ENCODE data around the gene ADPGK. TPM values are rescaled to one million over a fixed set of nuclear protein-coding genes. Genes with fewer than 3 reads are reported as not detected.
"Not testable (repeated sequence)": the region's sequence is repeated elsewhere in the genome, so short reads cannot be mapped to it uniquely, and the experiment has no call there.

Gene ADPGK
- total and polyA plus RNA-seq, 7 donors = 10.2 to 41.1 (median 25.2) TPM

DNA sequence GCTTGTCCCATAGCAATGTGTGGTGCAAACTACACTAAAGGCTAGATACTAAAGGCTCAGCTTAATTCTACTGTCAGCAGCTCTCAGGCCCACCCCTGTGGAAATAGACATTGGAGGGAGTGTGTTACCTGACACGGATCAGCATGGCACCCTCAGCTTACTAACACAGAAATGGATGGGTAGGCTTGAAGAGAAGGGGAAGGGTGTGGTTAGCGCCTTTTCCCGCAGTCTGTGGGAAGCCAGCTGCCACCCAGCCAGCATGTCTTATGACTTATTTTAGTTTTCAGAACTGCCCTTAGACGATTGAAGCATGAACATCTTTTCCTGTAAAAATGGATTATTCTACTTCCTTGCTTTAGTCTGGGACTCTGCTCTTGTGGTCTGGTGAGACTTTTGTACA is 25.8 kb upstream of the ADPGK start:
- H3K36me3 ChIP-seq = no peaks in the 10 kb centered on the region
- H3K4me3 ChIP-seq = no peak overlapping the region
- no peak overlapping the region for H3K27ac ChIP-seq
- intact Hi-C loops (cut with DNase I) = no loop called here
- no peaks in the 10 kb centered on the region for H3K9me3 ChIP-seq
- no peak for DNase-seq
- H3K4me1 ChIP-seq = no peaks in the 10 kb centered on the region
- WGBS, 2 donors = 63 to 68% methylated on average over 4 of the region's 4 CpGs
- TF ChIP-seq POLR2A (IDR thresholded peaks at IDR 0.05) (no peak), EP300 (IDR thresholded peaks at IDR 0.05) (no peak), POLR2AphosphoS5 (IDR thresholded peaks at IDR 0.05) (no peak), CTCF (IDR thresholded peaks at IDR 0.05) (no peak)
- no peaks in the 10 kb centered on the region for H3K27me3 ChIP-seq

DNA sequence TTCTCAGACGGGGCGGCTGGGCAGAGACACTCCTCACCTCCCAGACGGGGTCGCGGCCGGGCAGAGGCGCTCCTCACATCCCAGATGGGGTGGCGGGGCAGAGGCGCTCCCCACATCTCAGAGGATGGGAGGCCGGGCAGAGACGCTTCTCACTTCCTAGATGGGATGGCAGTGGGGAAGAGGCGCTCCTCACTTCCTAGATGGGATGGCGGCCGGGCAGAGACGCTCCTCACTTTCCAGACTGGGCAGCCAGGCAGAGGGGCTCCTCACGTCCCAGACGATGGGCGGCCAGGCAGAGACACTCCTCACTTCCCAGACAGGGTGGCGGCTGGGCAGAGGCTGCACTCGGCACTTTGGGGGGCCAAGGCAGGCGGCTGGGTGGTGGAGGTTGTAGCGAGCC is 23.8 kb upstream of the ADPGK start:
- H3K27me3 ChIP-seq; H3K4me1 ChIP-seq; H3K4me3 ChIP-seq; H3K27ac ChIP-seq; H3K36me3 ChIP-seq; H3K9me3 ChIP-seq; intact Hi-C loops (cut with DNase I); DNase-seq: not testable (repeated sequence)
- WGBS, 2 donors = 94 to 95% methylated on average over 21 to 22 of the region's 22 CpGs

- Histone ChIP-seq H3K36me3 (no peaks in the 10 kb centered on the region), H3K27me3 (no peaks in the 10 kb centered on the region), H3K4me1 (no peaks in the 10 kb centered on the region), H3K9me3 (no peaks in the 10 kb centered on the region), H3K4me3 (no peak overlapping the region), H3K27ac (no peak overlapping the region)
- intact Hi-C loops (cut with DNase I) = no loop called here
- no peak for TF ChIP-seq POLR2A (IDR thresholded peaks at IDR 0.05)
- TF ChIP-seq POLR2AphosphoS5 (IDR thresholded peaks at IDR 0.05) = no peak
- no peak for TF ChIP-seq CTCF (IDR thresholded peaks at IDR 0.05)
- no peak for TF ChIP-seq EP300 (IDR thresholded peaks at IDR 0.05)
- no peak for DNase-seq
- WGBS, 2 donors = 60 to 79% methylated on average over 1 of the region's 1 CpG
Measured at GRCh38 chr15:72803006-72803405, 19.4 kb upstream of the ADPGK start.

- WGBS, 2 donors = 65 to 74% methylated on average over 7 of the region's 7 CpGs
- TF ChIP-seq CTCF (IDR thresholded peaks at IDR 0.05) = no peak
- TF ChIP-seq POLR2A (IDR thresholded peaks at IDR 0.05) = no peak
- no peak for TF ChIP-seq POLR2AphosphoS5 (IDR thresholded peaks at IDR 0.05)
- no peak for TF ChIP-seq EP300 (IDR thresholded peaks at IDR 0.05)
- Histone ChIP-seq H3K36me3 (no peaks in the 10 kb centered on the region), H3K4me3 (no peak overlapping the region), H3K27ac (no peak overlapping the region), H3K27me3 (no peaks in the 10 kb centered on the region), H3K4me1 (peaks cover 0 to 7% (median 6%) of the 10 kb centered on the region in 4 donors), H3K9me3 (no peaks in the 10 kb centered on the region)
- DNase-seq = no peak
- intact Hi-C loops (cut with DNase I) = no loop called here
Measured at GRCh38 chr15:72801590-72802325, 18.2 kb upstream of the ADPGK start.

- Histone ChIP-seq H3K4me3 (no peak overlapping the region), H3K27me3 (no peaks in the 10 kb centered on the region), H3K9me3 (no peaks in the 10 kb centered on the region), H3K27ac (no peak overlapping the region), H3K4me1 (peaks cover 0 to 12% (median 8%) of the 10 kb centered on the region in 4 donors), H3K36me3 (no peaks in the 10 kb centered on the region)
- intact Hi-C loops (cut with DNase I) = no loop called here
- WGBS, 2 donors = 64 to 67% methylated on average over 8 of the region's 8 CpGs
- no peak for DNase-seq
- TF ChIP-seq POLR2A (IDR thresholded peaks at IDR 0.05) (no peak), POLR2AphosphoS5 (IDR thresholded peaks at IDR 0.05) (no peak), EP300 (IDR thresholded peaks at IDR 0.05) (no peak), CTCF (IDR thresholded peaks at IDR 0.05) (no peak)
Measured at GRCh38 chr15:72800833-72801481, 17.4 kb upstream of the ADPGK start.
